Measurements from ENCODE around the gene AFAP1.

The AFAP1 gene

DNA sequence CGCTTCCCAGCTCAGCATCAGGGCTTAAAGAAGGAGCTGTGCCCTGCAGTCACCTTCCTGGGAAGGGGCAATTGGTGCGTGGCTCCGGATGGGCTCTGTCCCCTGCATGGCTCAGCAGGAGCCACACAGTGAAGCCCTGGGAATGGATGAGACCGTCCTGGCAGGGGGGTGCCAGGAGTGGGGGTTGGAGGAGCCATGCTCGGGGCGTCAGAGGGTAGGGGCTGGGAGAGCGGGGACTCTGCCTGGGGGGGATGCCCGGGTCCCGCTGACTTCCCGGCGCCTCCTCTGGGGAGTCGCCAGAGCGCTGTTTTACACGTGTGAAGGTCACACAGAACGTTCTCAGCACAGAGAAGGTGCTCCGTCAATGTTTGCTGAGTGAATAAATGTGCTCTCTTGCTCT lies 184.1 kb downstream of the AFAP1 start:
- Histone ChIP-seq H3K4me1 (ENCODE audit: insufficient read depth, low read length, poor library complexity, severe bottlenecking) (no peaks in the 10 kb centered on the region), H3K27me3 (ENCODE audit: insufficient read depth, low read length, poor library complexity, severe bottlenecking) (no peaks in the 10 kb centered on the region), H3K9ac (ENCODE audit: low read depth, low read length, poor library complexity, severe bottlenecking) (no peak overlapping the region), H3K36me3 (ENCODE audit: insufficient read depth, low read length) (no peaks in the 10 kb centered on the region), H3K79me2 (ENCODE audit: insufficient read depth, low read length) (no peaks in the 10 kb centered on the region), H3K9me2 (replicated peaks; ENCODE audit: low read depth, low read length) (no peaks in the 10 kb centered on the region), H3K4me2 (ENCODE audit: low read depth, low read length, poor library complexity, severe bottlenecking) (no peak overlapping the region), H3K4me3 (ENCODE audit: low read length, poor library complexity, severe bottlenecking) (no peak overlapping the region), H3K9me3 (ENCODE audit: insufficient read depth, low read depth, low read length) (peaks cover 5% of the 10 kb centered on the region; the same call in 1 of the 2 replicates), H3F3A (ENCODE audit: low read depth) (no peaks in the 10 kb centered on the region), H4K20me1 (ENCODE audit: insufficient read depth, low read length, poor library complexity, severe bottlenecking) (no peaks in the 10 kb centered on the region), H2AFZ (ENCODE audit: low read length) (no peak overlapping the region)
- TF ChIP-seq EZH2phosphoT487 (IDR thresholded peaks at IDR 0.05; ENCODE audit: borderline replicate concordance): no peak
- TF ChIP-seq, protein P1, sequence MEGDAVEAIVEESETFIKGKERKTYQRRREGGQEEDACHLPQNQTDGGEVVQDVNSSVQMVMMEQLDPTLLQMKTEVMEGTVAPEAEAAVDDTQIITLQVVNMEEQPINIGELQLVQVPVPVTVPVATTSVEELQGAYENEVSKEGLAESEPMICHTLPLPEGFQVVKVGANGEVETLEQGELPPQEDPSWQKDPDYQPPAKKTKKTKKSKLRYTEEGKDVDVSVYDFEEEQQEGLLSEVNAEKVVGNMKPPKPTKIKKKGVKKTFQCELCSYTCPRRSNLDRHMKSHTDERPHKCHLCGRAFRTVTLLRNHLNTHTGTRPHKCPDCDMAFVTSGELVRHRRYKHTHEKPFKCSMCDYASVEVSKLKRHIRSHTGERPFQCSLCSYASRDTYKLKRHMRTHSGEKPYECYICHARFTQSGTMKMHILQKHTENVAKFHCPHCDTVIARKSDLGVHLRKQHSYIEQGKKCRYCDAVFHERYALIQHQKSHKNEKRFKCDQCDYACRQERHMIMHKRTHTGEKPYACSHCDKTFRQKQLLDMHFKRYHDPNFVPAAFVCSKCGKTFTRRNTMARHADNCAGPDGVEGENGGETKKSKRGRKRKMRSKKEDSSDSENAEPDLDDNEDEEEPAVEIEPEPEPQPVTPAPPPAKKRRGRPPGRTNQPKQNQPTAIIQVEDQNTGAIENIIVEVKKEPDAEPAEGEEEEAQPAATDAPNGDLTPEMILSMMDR (conservative IDR thresholded peaks at IDR 0.05; ENCODE audit: low read length): no peak

DNA sequence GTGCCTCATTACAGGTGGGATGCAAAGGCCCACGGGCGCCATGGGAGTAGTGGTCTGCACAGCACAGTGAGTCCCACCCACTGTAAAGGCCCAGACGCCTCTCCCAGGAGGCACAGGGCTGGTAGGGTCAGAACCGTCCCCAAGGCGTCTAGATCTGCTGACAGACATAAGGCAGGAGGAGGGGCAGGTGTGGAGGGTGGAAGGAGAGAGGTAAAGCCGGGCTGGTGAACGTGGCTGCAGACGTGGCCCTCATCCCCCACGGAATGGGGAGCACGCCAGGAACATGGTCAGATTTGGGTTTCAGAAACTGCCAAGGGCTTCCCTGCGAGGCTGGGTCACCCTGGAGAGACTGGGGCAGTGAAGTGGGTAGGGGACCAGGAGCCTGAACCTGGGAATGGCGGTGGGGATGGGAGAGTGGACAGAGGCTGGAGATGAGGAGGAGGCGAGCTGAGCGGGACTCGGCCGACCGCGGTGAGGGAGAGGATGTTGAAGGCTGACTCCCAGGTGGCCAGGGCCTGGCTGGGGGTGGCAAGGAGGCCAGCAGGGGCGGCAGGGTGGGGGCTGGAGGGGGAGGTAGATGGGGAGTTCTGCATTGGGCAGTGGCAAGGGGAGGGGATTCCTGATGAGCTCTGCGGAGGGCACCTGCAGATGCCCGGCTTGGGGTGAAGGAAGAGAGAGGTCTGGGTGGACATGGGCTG lies 184.9 kb downstream of the AFAP1 start:
- Histone ChIP-seq H2AFZ (ENCODE audit: low read length) (no peak overlapping the region), H3K27me3 (ENCODE audit: insufficient read depth, low read length, poor library complexity, severe bottlenecking) (no peaks in the 10 kb centered on the region), H4K20me1 (ENCODE audit: insufficient read depth, low read length, poor library complexity, severe bottlenecking) (no peaks in the 10 kb centered on the region), H3K36me3 (ENCODE audit: insufficient read depth, low read length) (no peaks in the 10 kb centered on the region), H3K79me2 (ENCODE audit: insufficient read depth, low read length) (no peaks in the 10 kb centered on the region), H3K4me1 (ENCODE audit: insufficient read depth, low read length, poor library complexity, severe bottlenecking) (no peaks in the 10 kb centered on the region), H3K4me2 (ENCODE audit: low read depth, low read length, poor library complexity, severe bottlenecking) (no peak overlapping the region), H3K9me3 (ENCODE audit: insufficient read depth, low read depth, low read length) (peaks cover 5% of the 10 kb centered on the region; the same call in 1 of the 2 replicates), H3K9me2 (replicated peaks; ENCODE audit: low read depth, low read length) (no peaks in the 10 kb centered on the region), H3K4me3 (ENCODE audit: low read length, poor library complexity, severe bottlenecking) (no peak overlapping the region), H3F3A (ENCODE audit: low read depth) (no peaks in the 10 kb centered on the region), H3K9ac (ENCODE audit: low read depth, low read length, poor library complexity, severe bottlenecking) (no peak overlapping the region)
- TF ChIP-seq EZH2phosphoT487 (IDR thresholded peaks at IDR 0.05; ENCODE audit: borderline replicate concordance): no peak
- TF ChIP-seq, protein P1 (conservative IDR thresholded peaks at IDR 0.05; ENCODE audit: low read length): no peak

DNA sequence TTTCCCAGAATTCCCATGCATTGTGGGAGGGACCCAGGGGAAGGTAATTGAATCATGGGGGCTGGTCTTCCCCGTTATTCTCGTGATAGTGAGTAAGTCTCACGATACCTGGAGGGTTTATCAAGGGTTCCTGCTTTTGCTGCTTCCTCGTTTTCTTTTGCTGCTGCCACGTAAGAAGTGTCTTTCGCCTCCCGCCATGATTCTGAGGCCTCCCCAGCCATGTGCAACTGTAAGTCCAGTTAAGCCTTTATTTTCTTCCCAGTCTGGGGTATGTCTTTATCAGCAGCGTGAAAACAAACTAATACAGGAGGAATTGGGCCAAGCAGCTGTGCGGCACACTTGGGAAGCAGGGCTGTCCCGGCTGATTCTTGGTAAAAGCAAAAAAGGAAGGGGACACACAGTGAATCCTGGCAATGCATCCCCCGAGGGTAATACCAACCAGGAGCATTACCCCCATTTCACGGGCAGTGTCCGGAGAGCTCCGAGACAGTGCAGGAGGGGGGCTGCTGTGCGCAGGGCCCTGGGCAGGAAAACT lies 185.7 kb downstream of the AFAP1 start:
- H4K20me1 ChIP-seq (ENCODE audit: insufficient read depth, low read length, poor library complexity, severe bottlenecking): no peaks in the 10 kb centered on the region
- no peak overlapping the region for H2AFZ ChIP-seq (ENCODE audit: low read length)
- no peak for TF ChIP-seq EZH2phosphoT487 (IDR thresholded peaks at IDR 0.05; ENCODE audit: borderline replicate concordance)
- no peaks in the 10 kb centered on the region for H3K4me1 ChIP-seq (ENCODE audit: insufficient read depth, low read length, poor library complexity, severe bottlenecking)
- H3K27me3 ChIP-seq (ENCODE audit: insufficient read depth, low read length, poor library complexity, severe bottlenecking): no peaks in the 10 kb centered on the region
- H3K4me2 ChIP-seq (ENCODE audit: low read depth, low read length, poor library complexity, severe bottlenecking): no peak overlapping the region
- H3K9me3 ChIP-seq (ENCODE audit: insufficient read depth, low read depth, low read length): peaks cover 5% of the 10 kb centered on the region; the same call in 1 of the 2 replicates
- no peaks in the 10 kb centered on the region for H3F3A ChIP-seq (ENCODE audit: low read depth)
- H3K36me3 ChIP-seq (ENCODE audit: insufficient read depth, low read length): no peaks in the 10 kb centered on the region
- H3K9me2 ChIP-seq (replicated peaks; ENCODE audit: low read depth, low read length): no peaks in the 10 kb centered on the region
- H3K4me3 ChIP-seq (ENCODE audit: low read length, poor library complexity, severe bottlenecking): no peak overlapping the region
- H3K9ac ChIP-seq (ENCODE audit: low read depth, low read length, poor library complexity, severe bottlenecking): no peak overlapping the region
- no peaks in the 10 kb centered on the region for H3K79me2 ChIP-seq (ENCODE audit: insufficient read depth, low read length)

All from Loucy (cell line).